ENCODE results near the gene TRIM10.

TRIM10 gene, protein sequence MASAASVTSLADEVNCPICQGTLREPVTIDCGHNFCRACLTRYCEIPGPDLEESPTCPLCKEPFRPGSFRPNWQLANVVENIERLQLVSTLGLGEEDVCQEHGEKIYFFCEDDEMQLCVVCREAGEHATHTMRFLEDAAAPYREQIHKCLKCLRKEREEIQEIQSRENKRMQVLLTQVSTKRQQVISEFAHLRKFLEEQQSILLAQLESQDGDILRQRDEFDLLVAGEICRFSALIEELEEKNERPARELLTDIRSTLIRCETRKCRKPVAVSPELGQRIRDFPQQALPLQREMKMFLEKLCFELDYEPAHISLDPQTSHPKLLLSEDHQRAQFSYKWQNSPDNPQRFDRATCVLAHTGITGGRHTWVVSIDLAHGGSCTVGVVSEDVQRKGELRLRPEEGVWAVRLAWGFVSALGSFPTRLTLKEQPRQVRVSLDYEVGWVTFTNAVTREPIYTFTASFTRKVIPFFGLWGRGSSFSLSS

DNA sequence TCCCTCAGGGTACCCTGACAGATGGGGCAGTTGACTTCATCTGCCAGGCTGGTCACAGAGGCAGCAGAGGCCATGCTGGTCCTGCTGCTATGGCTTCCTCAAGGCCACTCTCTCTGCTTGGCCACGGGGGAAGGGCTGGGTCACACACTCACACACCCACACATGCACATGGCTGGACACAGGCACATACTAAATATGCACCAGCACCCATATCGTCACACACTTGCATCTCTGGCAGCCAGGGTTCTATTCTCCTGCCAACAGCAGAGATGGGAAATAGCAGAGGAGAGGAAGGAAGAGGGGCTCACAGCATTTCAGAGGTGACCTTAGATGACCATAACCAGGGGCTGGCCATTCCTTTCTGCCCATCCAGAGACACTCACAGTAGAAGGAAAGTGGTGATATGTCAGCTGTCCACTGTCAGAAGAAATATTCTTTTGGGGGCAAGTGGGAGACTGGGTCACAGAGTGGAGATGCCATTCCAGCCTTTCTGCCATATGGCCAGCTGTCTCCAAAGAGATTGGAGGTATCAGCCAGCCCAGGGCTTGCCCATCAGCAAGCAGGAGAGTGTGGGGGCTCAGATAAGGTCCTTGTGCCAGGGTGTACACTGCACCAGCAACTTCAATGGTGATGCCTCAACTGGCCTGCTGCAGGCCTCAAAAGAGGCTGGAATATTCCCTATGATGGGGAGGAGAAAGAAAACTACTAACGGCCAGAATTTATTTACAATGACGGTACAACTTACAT lies at the start of gene TRIM10:
TRIM10 (minus strand) TSS at position 427 of the 747 bp plus-strand sequence; CDS start at position 74, 353 bp downstream.
- no peak for DNase-seq (ENCODE audit: low spot score)

DNA sequence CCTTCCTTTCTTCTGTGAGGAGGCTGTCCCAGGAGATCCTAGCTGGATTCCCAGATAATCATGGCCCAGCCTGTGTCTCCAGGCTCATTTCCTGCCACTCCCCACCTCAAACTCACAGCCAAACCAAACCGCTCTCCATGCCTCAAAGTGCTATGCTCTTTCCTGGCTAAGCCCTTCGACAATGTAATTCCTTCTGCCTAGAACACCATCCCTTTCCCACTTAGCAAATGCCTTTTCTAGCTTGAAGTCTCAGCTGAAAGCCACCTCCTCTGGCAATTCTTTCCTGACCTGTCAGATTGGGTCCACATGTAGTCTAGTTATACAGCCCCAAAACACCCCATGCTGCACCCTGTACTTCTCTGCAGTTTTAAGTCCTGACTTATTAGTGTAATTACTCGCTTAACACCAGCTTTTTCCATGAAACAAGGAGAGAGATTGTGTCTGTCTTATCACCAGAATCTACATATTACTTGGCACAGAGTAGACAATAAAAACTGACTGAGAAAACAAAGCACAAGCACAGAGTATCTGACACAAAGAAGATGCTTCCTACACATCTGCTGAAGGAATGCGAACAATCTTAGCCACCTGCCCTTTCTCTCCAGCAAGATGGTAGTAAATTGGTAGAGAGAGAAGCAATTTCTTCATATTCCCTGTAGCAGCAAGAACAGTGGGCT lies 46.7 kb upstream of the TRIM10 start:
- no peak for DNase-seq (ENCODE audit: low spot score)

DNA sequence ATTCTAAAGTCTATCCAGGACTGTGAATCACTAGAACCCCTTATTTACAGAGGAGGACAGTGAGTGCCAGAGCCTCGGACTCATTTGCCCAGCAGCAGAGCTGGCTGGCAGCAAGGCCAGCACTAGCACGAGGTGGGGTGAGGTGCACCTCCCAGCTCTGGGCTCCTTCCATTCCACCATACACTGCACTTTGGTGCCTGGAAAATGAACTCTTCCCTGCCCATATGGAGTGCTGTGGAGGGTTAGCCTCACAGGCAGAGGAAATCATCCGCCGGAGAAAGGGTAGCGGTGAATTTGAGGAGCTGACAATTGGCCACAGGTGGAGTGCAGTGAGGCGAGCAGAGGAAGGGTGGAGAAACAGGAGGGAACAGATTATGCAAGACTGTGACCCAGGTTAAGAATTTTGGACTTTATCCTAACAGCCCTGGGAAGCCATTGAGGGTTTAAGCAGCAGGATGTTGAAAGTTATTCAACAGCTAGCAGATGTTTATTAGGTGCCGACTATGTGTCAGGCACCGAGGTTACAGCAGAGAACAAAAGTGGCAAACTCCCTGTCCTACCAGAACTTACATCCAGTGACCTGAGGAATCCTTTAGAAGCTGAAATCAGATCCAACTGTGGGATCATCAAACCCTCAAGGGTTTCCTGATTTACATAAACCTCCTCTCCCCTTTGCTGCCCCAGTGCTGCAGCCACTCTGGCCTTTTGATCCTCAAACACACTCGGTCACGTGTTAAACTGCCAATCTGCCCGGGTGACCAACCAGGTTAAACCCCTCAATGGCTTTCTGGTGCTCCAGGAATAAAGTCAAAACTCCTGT lies 46.0 kb upstream of the TRIM10 start:
- DNase-seq (ENCODE audit: low spot score), result peak; percentile 59

DNA sequence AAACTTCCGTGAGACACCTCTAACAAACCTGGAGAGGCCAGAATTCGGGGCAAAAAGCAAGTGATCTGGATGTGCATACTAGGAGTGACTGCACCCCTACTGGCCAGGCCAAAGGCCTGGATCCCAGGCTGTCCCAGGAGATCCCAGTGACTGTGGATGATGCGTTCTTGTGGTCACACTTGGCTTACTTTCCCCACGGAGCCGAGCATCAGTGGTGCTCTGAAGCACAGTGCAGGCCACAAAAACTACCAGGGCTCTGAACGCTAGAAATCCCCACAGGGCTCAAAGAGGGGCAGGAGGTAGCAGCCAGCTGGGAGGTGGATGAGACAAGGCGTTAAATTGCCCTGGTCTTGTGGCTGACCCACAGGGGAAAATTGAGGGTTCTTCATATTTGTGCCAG lies 45.1 kb upstream of the TRIM10 start:
- DNase-seq (ENCODE audit: low spot score), result no peak

DNA sequence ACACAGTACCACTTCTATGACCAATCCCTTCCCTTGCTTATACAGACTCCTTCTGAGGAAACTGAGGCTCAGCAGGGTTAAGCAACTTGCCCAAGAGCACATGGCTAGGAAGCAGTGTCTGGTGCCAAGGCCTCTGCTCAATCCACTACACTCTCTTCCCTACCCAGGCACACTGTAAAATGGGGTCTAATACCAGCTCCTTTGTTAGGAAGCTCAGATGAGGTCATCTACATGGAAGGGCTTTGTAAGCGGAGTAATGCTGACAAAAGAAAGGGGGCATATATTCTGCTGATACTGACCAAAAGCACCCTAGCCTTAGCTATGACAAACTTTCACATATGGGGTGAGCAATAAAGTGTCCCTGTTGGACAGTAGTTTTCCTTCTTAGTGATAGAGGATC lies 43.1 kb upstream of the TRIM10 start:
- DNase-seq (ENCODE audit: low spot score), result no peak

DNA sequence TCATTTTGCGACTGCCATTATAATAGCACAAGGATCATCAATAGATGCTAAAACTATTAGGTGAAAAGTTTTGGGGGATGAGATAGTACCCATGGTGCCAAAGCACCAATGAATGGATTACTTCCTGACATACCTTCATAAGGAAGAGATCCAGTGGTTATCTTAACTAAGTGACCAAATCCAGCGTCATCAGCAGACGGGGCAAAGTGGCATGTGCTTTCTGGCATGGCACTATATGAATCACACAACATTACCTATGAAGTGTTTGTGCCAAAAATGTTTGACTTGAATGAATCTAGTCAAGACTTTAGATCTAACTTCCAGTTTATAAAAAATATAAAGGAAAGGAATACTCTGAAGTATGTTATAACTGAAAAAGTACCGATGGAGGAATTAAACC lies 41.4 kb upstream of the TRIM10 start:
- DNase-seq (ENCODE audit: low spot score), result no peak

DNA sequence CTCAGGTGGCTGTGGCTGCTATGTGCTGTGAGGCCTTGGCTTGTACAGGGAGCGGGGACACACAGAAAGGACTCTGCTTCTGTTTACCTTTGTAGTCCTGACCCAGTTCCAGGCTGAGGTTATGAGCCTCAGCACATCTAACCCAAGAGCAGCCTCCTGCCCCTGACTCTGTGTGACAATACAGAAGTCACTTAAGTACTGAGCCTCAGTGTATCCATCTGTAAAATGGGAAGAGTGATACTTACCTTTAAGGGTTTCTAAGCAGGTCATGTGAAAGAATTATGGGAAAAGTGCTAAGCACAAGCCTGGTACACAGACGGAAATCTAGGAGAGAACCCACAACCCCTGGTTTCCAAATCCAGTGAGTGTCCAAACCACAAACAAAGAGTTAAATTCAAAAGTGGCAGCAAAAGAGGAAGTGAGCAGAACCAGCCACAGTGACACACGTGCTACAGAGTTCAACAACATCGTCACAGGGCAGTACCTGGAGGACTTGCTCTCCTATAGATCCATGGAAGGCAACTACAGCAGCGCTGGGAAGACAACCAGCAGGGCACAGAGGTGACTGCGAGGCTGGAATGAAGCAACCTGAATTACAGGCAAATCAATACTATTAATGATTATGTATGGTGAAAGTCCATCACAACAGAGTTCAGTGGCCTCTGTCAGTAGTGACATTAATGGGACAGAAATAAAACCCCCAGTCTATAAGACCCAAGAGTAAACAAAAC lies 39.7 kb upstream of the TRIM10 start:
- DNase-seq (ENCODE audit: low spot score), result no peak

DNA sequence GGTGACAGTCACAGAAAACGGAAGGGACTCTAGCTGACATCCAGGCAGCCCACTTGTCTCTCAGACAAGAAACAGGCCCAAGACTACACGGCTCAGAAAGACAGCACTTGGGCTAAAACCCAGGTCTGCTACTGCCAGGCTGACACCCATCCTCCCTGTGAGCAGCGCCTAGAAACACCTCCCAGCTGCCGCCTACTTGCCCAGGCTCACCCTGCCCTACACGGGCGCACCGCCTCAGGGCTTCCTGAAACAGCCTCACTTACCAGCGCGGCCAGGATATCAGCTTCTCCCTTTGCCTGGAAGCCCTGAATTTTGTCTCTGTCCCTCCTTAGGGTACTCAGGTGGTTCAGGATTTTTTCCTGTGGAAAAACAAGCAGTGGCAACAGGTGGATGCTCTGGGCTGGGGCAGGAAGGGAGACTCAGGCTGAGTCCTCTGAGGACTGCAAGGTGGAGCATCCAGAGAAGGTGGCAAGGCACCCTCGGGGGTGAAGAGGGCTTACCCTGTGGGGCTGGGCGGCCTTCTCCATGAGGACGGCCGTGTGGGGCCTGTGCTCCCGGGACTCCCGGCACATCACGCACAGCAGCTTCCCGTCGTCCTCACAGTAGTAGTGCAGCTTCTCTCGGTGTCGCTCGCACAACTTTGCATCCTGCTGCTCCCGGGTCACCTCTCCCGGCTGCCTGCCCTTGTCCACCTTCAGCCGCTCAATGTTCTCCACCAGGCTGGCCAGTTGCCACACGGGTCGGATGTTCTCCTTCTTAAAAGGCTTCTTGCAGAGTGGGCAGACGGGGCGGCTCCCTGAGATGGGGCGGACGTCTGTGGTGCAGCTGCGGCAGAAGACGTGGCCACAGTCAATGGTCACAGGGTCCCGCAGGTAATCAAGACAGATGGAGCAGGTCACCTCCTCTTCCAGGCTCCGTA lies 37.4 kb upstream of the TRIM10 start:
- no peak for DNase-seq (ENCODE audit: low spot score)

DNA sequence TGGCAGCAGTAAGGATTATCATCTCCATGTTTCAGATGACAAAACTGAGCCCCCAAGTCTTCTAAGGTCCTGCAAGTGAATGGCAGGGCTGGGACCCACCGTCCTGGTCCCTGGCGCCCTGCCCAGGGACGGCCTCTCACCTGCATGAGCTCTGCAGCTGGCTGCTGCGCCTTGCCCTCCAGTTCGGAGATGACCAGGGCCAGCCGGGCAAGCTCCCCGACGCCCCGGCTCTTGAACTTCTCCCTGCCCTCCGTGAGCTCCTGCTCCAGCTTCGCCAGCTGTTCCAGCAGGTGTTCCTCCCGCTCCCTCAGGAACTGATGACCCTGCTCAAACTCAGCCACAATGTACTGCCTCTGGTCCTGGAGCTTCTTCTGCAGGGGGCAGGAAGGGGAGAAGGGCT lies 35.4 kb upstream of the TRIM10 start:
- DNase-seq (ENCODE audit: low spot score), result no peak

DNA sequence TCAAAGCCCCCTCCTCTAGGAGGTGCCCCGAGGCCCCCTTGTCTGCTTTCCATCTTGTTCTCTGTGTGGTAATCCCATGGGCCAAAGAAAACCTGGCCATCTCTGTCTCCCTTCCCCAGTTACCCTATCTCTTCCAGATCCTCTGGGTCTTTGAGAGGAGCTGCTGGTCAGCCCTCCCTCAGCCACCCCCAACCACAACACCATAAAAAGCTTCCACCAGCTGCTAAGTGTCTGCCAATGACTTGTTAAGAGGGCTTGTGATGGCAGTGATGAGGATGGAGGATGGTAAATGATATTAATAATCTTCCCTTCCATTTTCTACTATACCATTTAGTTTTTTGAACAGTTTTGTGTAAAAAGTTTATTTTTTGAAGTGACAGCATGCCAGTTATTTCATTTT lies 34.9 kb upstream of the TRIM10 start:
- no peak for DNase-seq (ENCODE audit: low spot score)

DNA sequence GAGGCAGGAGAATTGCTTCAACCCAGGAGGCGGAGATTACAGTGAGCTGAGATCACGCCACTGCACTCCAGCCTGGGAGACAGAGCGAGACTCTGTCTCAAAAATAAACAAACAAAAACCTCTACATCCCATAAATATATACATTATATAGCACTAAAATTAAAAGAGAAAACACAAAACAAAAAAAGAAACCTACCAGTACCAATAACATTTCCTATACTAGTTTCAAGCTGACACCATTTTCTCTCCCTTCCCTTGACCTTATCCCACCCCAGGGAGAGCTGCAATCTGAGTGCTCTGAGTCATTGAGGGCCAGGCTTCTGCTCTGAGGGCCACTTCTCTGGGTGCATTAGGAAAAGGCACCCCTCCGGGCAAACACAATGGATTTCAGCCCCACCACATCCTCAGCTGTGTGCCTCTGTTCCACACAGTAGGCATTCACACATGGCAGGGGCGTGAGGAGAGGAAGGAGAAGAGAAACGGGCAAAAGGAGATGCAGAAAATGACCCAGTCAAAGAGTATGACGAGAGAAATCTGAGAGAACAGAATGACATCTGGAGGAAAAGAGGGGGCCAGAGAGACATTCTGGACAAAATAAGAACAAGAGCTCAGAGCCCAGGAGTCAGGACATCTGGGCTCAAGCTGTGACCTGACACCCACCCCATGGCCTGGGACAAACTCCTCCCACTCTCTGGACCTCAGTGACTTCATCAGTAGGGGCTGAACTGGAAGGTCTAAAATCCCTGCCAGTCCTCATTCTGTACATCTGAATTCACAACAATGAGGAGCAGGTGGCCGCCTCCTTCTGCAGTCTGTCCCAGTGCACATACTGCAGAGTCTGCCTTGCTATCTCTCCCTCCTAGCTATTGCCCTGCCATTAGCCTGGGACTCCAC lies 34.0 kb upstream of the TRIM10 start:
- peak; percentile 37 for DNase-seq (ENCODE audit: low spot score)

DNA sequence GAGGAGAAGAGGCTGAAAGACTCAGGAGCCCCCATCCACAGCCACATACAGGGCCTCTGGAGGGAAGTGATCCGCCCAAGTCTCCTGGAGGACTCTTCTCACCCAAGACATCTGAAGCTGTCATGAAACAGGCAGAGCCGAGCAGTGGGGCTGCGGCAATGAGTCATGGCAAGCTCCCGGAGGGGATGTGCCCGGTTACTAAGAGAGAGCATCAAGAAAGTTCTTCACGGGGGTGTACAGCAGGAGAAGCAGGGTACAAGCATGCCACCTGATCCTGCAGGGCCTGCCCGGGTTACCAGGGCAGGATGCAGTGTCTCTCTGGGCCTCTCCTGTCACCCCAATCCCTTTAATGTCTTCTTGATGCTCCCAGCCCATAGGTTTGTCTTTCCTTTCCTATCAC lies 31.1 kb upstream of the TRIM10 start:
- DNase-seq (ENCODE audit: low spot score), result peak; percentile 24

DNA sequence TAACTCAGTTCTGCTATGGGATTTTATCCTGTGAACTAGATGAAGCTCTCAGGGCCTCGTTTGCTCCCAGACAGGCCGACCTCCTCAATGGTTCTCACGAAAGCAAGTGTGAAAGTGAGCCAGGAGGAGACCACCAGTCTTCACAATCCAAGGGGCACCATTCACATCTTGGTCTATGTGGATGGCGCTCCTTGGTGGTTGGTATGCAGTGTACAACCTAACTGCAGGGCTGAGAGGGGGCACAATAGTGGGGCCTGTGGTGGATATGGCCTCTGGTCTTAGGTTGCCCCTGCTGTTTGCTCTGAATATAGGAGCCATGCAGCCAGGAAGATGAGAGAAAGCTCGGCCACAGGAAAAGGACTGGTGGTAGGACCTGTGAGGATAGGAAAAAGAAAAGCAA lies 27.5 kb upstream of the TRIM10 start:
- DNase-seq (ENCODE audit: low spot score), result no peak

DNA sequence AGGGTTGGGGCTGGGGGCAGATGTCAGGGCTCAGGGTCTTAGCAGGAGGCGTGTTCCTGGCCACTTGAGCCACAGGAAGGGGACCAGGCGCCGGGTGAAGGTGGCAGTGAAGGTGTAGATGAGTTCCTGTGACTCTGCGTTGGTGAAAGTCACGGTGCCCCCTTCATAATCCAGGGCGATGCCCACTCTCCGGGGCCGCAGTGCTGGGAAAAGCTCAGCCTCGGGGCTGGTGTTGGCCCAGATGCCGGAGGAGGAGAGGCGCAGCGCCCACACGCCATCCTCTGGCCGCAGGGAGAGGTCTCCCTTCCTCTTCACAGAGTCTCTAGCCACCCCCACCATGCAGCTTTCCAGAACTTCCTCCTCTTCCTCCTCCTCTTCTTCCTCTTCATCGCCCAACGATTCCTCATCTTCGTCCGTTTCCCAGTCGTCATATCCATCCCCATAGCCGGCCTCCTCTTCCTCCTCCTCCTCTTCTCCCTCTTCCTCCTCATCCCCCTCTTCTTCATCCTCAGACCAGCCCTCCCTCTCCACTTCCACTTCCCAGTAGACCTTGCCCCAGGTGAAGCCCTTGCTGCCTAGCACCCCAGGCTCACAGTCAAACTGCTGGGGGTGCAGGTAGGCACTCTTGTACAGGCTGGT lies 25.0 kb upstream of the TRIM10 start:
- DNase-seq (ENCODE audit: low spot score), result peak; percentile 21

DNA sequence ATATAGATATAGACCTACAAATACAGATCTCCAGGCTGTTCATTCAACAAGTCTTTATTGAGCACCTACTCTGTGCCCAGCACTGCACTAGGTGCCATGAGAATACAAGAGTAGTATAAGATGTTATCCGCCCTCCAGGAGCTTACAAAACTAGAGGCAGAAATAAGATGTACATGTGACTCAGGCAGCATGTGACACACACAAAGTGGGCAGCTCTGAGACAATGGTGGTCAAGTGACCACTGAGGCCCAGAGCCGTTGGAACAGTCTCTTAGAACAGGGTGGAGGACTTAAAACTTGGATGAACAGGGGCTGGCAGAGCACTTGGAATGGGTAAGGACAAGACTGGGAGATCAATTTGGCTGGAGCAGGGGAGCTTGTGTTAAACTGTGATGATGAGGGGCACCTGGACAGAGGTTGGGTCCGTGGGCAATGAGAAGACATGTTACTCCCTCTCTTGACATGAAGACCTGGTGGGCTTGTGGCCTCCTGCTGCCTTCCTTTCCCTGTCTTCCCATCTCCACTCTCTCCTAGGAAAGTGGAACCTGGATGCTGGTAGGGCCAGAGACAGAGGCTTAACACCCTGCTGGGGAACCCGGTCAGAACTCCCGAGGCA lies 23.5 kb upstream of the TRIM10 start:
- DNase-seq (ENCODE audit: low spot score), result peak; percentile 18

DNA sequence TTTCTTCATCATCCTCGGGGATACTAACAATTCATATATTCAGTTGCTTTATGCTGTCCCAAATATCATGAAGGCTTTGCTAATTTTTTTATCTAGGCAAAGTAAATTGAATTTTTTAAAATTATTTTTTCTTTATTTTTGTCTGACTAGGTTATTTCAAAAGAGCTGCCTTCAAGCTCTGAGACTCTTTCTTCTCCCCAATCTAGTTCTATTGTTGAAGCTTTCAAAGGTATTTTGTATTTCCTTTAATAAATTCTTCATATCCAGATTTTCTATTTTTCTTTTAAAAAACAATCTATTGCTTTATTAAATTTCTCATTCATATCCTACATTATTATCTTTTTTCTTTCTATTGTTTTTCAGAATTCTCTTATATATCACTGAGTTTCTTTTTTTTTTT lies 19.1 kb upstream of the TRIM10 start:
- no peak for DNase-seq (ENCODE audit: low spot score)

DNA sequence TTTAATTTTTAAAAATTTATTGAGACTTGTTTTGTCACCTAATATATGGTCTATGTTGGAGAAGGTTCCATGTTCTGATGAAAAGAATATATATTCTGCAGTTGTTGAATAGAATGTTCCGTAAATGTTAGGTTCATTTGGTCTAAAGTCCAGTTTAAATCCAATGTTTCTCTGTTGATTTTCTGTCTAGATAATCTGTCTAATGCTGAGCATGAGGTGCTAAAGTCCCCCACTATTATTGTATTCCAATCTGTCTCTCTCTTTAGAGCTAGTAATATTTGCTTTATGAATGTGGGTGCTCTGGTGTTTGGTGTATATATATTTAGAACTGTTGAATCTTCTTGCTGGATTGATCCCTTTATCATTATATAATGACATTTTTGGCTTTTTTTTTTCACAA lies 17.8 kb upstream of the TRIM10 start:
- no peak for DNase-seq (ENCODE audit: low spot score)

DNA sequence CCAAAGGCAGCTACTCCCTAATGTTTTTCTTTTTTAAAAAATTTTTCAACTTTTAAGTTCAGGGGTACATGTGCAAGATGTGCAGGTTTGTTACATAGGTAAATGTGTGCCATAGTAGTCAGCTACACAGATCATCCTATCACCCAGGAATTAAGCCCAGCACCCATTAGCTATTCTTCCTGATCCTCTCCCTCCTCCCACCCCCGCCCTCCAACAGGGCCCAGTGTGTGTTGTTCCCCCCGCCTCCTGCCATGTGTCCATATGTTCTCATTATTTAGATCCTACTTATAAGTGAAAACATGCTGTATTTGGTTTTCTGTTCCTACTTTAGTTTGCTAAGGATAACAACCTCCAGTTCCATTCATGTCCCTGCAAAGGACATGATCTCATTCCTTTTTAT lies 14.8 kb upstream of the TRIM10 start:
- no peak for DNase-seq (ENCODE audit: low spot score)
